OCI-LY1 (cell line): ENCODE data around the gene PRM1.

Experiments
- H2AFZ ChIP-seq: fragments of 200-600 bp; sonication (generic), shearing (Covaris generic); 2 replicates; pipeline ENCODE4 v1.6.0; 2014; ENCODE audit warnings: antibody characterized with exemption, mild to moderate bottlenecking, low read length
- H3F3A ChIP-seq: fragments of 200-600 bp; sonication (generic), shearing (Covaris generic); 2 replicates; pipeline ENCODE4 v1.6.0; 2014; ENCODE audit warnings: mild to moderate bottlenecking, antibody characterized with exemption, low read length, moderate library complexity; ENCODE audit not compliant: insufficient read depth
- H3K27ac ChIP-seq: fragments of 200-600 bp; sonication (generic); 2 replicates; pipeline ENCODE4 v1.5.1; 2014; ENCODE audit warnings: low read length, mixed run types, mild to moderate bottlenecking, low read depth; ENCODE audit not compliant: poor library complexity, severe bottlenecking
- H3K27me3 ChIP-seq: fragments of 200-600 bp; sonication (generic); 2 replicates; pipeline ENCODE4 v1.6.0; 2014; ENCODE audit warnings: antibody characterized with exemption, mild to moderate bottlenecking, low read length, moderate library complexity; ENCODE audit not compliant: insufficient read depth
- H3K36me3 ChIP-seq: fragments of 200-600 bp; sonication (generic); 2 replicates; pipeline ENCODE4 v1.6.1; 2014; ENCODE audit warnings: mild to moderate bottlenecking, antibody characterized with exemption, low read length, moderate library complexity, mixed read lengths; ENCODE audit not compliant: insufficient read depth
- H3K4me1 ChIP-seq: fragments of 200-600 bp; sonication (generic); 2 replicates; pipeline ENCODE4 v1.5.1; 2014; ENCODE audit warnings: mild to moderate bottlenecking, low read length, moderate library complexity; ENCODE audit not compliant: insufficient read depth, severe bottlenecking
- H3K4me2 ChIP-seq: fragments of 200-600 bp; sonication (generic), shearing (Covaris generic); 2 replicates; pipeline ENCODE4 v1.6.1; 2014; ENCODE audit warnings: low read length
- H3K4me3 ChIP-seq: fragments of 200-600 bp; sonication (generic); 2 replicates; pipeline ENCODE4 v1.5.1; 2014; ENCODE audit warnings: low read length, low read depth, mild to moderate bottlenecking, mixed read lengths; ENCODE audit not compliant: poor library complexity, severe bottlenecking
- H3K79me2 ChIP-seq: fragments of 200-600 bp; shearing (Covaris generic); 2 replicates; pipeline ENCODE4 v1.6.1; 2016; ENCODE audit warnings: mixed run types, low read length, mixed read lengths; ENCODE audit not compliant: insufficient read depth
- H3K9ac ChIP-seq: fragments of 200-600 bp; sonication (generic), shearing (Covaris generic); 2 replicates; pipeline ENCODE4 v1.6.1; 2014; ENCODE audit warnings: mild to moderate bottlenecking, low read length, mixed read lengths
- H3K9me2 ChIP-seq: fragments of 200-600 bp; sonication (generic), shearing (Covaris generic); 2 replicates; pipeline ENCODE4 v1.6.1; 2014; ENCODE audit warnings: low read depth, mild to moderate bottlenecking, low read length, mixed read lengths
- H3K9me3 ChIP-seq: fragments of 200-600 bp; shearing (Covaris generic); 2 replicates; pipeline ENCODE4 v1.6.1; 2014; ENCODE audit warnings: low read length, mixed read lengths
- H4K20me1 ChIP-seq: fragments of 200-600 bp; sonication (generic), shearing (Covaris generic); 2 replicates; pipeline ENCODE4 v1.6.0; 2016; ENCODE audit warnings: mild to moderate bottlenecking, low read length; ENCODE audit not compliant: insufficient read depth
- EZH2 ChIP-seq: fragments of 200-600 bp; sonication (generic), shearing (Covaris generic); IDR thresholded peaks from 2 replicates; pipeline ENCODE4 v1.8.0; 2017; ENCODE audit warnings: borderline replicate concordance, mixed run types, mild to moderate bottlenecking, antibody characterized with exemption, low read length, moderate library complexity, mixed read lengths
- TF ChIP-seq, protein P1 (sequence below): fragments of 200-600 bp; sonication (generic), shearing (Covaris generic); IDR thresholded peaks from 2 replicates; pipeline ENCODE4 v1.5.1; 2017; ENCODE audit warnings: mild to moderate bottlenecking, antibody characterized with exemption, low read length, moderate library complexity, mixed read lengths

Gene PRM1

GRCh38 chr16:11278681-11279628 lies 2.2 kb downstream of the PRM1 start:
- H3K9ac ChIP-seq, result no peak overlapping the region; the same call in 1 of the 2 replicates
- H2AFZ ChIP-seq, result no peak overlapping the region
- H4K20me1 ChIP-seq, result no peaks in the 10 kb centered on the region
- H3K27ac ChIP-seq, result no peak overlapping the region
- no peak overlapping the region; the same call in 1 of the 2 replicates for H3K4me2 ChIP-seq
- TF ChIP-seq EZH2, result no peak
- TF ChIP-seq, protein P1, sequence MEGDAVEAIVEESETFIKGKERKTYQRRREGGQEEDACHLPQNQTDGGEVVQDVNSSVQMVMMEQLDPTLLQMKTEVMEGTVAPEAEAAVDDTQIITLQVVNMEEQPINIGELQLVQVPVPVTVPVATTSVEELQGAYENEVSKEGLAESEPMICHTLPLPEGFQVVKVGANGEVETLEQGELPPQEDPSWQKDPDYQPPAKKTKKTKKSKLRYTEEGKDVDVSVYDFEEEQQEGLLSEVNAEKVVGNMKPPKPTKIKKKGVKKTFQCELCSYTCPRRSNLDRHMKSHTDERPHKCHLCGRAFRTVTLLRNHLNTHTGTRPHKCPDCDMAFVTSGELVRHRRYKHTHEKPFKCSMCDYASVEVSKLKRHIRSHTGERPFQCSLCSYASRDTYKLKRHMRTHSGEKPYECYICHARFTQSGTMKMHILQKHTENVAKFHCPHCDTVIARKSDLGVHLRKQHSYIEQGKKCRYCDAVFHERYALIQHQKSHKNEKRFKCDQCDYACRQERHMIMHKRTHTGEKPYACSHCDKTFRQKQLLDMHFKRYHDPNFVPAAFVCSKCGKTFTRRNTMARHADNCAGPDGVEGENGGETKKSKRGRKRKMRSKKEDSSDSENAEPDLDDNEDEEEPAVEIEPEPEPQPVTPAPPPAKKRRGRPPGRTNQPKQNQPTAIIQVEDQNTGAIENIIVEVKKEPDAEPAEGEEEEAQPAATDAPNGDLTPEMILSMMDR, result no peak
- H3K27me3 ChIP-seq, result no peaks in the 10 kb centered on the region
- no peaks in the 10 kb centered on the region for H3F3A ChIP-seq
- no peaks in the 10 kb centered on the region for H3K79me2 ChIP-seq
- H3K9me3 ChIP-seq, result no peaks in the 10 kb centered on the region
- no peak overlapping the region for H3K4me3 ChIP-seq
- H3K36me3 ChIP-seq, result no peaks in the 10 kb centered on the region
- H3K4me1 ChIP-seq, result peaks cover 13% of the 10 kb centered on the region
- no peaks in the 10 kb centered on the region for H3K9me2 ChIP-seq

GRCh38 chr16:11277607-11278337 lies 3.4 kb downstream of the PRM1 start:
- TF ChIP-seq, protein P1, result no peak
- no peak for TF ChIP-seq EZH2
- H3K4me3 ChIP-seq, result no peak overlapping the region
- no peak overlapping the region for H3K9ac ChIP-seq
- H3K9me2 ChIP-seq, result no peaks in the 10 kb centered on the region
- no peaks in the 10 kb centered on the region for H3K79me2 ChIP-seq
- H3K36me3 ChIP-seq, result no peaks in the 10 kb centered on the region
- no peaks in the 10 kb centered on the region for H3F3A ChIP-seq
- H2AFZ ChIP-seq, result no peak overlapping the region
- no peaks in the 10 kb centered on the region for H3K9me3 ChIP-seq
- no peak overlapping the region for H3K4me2 ChIP-seq
- H3K27me3 ChIP-seq, result no peaks in the 10 kb centered on the region
- no peak overlapping the region for H3K27ac ChIP-seq
- peaks cover 13% of the 10 kb centered on the region for H3K4me1 ChIP-seq
- H4K20me1 ChIP-seq, result no peaks in the 10 kb centered on the region

DNA sequence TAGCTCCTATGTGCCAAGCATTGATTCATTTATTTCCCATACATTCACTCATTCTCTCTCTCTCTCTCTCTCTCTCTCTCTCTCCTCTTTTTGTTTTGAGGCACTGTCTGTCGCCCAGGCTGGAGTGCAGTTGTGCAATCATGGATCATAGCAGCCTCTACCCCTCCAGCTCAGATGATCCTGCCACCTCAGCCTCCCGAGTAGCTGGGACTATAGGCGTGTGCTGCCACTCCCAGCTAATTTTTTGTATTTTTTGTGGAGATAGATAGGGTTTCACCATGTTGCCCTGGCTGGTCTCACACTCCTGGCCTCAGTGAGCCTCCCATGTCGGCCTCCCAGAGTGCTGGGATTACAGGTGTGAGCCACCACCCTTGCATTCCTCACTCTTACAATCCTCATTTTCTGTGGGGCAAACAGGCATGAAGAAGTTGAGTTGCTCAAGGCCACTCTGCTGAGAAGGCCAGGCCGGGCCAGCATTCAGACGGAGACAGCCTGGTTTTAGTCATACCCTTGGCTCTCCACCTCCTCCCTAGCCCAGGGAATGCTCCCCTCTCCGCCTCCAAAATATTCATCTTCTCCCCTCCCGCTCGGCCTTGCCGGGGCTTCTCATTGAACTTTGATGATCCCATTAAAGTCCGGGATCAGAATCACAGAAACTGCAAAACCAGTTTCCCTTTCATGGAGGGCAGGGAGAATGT lies 4.1 kb downstream of the PRM1 start:
- Histone ChIP-seq H3K4me2 (no peak overlapping the region), H3K27me3 (no peaks in the 10 kb centered on the region), H3K4me3 (no peak overlapping the region), H3K9me3 (no peaks in the 10 kb centered on the region), H3F3A (no peaks in the 10 kb centered on the region), H4K20me1 (no peaks in the 10 kb centered on the region), H3K36me3 (no peaks in the 10 kb centered on the region), H3K9ac (no peak overlapping the region), H3K9me2 (no peaks in the 10 kb centered on the region), H2AFZ (no peak overlapping the region), H3K79me2 (no peaks in the 10 kb centered on the region), H3K4me1 (peaks cover 13% of the 10 kb centered on the region), H3K27ac (no peak overlapping the region)
- TF ChIP-seq, protein P1, result no peak
- TF ChIP-seq EZH2, result no peak
